22Rv1 (cell line): Measurements from ENCODE around the gene DTX1.

Experiments used
- ZFX ChIP-seq: fragments of 450-650 bp; IDR thresholded peaks from 2 replicates; pipeline ENCODE4 v1.6.1; 2017; ENCODE audit warnings: antibody characterized with exemption, borderline replicate concordance
- TF ChIP-seq, protein P1 (sequence below): fragments of 450-650 bp; IDR thresholded peaks from 2 replicates; pipeline ENCODE4 v1.5.1; 2017; ENCODE audit warnings: mild to moderate bottlenecking

DNA sequence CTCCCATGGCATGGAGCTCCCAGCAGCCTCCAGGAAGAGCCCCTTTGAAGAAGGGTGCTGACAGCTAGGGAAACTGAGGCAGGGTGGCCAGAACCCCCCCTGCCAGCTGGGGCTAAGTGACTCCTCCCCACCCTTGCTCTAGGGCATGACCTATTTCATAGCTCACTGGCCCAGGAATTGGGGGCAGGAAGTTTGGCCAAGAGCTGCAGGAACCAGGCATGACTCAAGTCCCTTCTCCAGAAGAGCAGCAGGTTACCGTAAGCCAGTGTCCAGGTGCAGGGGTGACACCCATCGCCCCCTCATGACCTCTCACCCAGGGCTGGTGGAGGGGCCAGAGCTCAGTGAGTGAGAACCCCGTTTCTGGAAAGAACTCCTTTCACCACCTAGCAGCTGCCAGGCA, 77.1 kb downstream of the DTX1 start:
- TF ChIP-seq, protein P1, sequence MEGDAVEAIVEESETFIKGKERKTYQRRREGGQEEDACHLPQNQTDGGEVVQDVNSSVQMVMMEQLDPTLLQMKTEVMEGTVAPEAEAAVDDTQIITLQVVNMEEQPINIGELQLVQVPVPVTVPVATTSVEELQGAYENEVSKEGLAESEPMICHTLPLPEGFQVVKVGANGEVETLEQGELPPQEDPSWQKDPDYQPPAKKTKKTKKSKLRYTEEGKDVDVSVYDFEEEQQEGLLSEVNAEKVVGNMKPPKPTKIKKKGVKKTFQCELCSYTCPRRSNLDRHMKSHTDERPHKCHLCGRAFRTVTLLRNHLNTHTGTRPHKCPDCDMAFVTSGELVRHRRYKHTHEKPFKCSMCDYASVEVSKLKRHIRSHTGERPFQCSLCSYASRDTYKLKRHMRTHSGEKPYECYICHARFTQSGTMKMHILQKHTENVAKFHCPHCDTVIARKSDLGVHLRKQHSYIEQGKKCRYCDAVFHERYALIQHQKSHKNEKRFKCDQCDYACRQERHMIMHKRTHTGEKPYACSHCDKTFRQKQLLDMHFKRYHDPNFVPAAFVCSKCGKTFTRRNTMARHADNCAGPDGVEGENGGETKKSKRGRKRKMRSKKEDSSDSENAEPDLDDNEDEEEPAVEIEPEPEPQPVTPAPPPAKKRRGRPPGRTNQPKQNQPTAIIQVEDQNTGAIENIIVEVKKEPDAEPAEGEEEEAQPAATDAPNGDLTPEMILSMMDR, result no peak
- no peak for TF ChIP-seq ZFX
